HepG2 (cell line): Measurements from ENCODE around the gene XPR1.

Experiments used
- CTCF ChIP-seq: sonication (generic); formaldehyde crosslinking; IDR thresholded peaks from 2 replicates; pipeline ENCODE4 v1.5.0; 2020; ENCODE audit warnings: mild to moderate bottlenecking, missing genetic modification reagents, moderate library complexity
- EP300 ChIP-seq, 3 experiments: sonication (generic) in 1 of 3; formaldehyde crosslinking in 1 of 3; IDR thresholded peaks; 2 replicates each; pipeline versions ENCODE4 v1.5.1 to v1.6.1; 2011 to 2020; ENCODE audit warnings: low read depth in 2 of 3, low read length in 2 of 3, borderline replicate concordance in 1 of 3, improper control_type of control experiment in 1 of 3, mild to moderate bottlenecking in 1 of 3, missing genetic modification reagents in 1 of 3, moderate library complexity in 1 of 3
- FOSL1 ChIP-seq: sonication (generic); formaldehyde crosslinking; IDR thresholded peaks from 2 replicates; pipeline ENCODE4 v1.9.0; 2021; ENCODE audit warnings: missing genetic modification reagents, borderline replicate concordance
- ISX ChIP-seq: sonication (generic); formaldehyde crosslinking; conservative IDR thresholded peaks from 2 replicates; pipeline ENCODE4 v1.5.0; 2020; ENCODE audit warnings: missing genetic modification reagents
- POLR2A ChIP-seq, 2 experiments: IDR thresholded peaks; 2 replicates each; pipeline ENCODE4 v1.6.1; 2011; ENCODE audit warnings: low read depth in 2 of 2, low read length in 2 of 2, mild to moderate bottlenecking in 1 of 2, moderate library complexity in 1 of 2; ENCODE audit not compliant: insufficient read depth in 1 of 2
- SRSF1 ChIP-seq: fragments of 200-400 bp; formaldehyde crosslinking; optimal IDR thresholded peaks from 2 replicates; pipeline ENCODE3; 2017; ENCODE audit warnings: mild to moderate bottlenecking, low read depth, low read length, moderate library complexity
- USF2 ChIP-seq, 2 experiments: sonication (generic) in 1 of 2; formaldehyde crosslinking in 1 of 2; IDR thresholded peaks; 2 replicates each; pipeline versions ENCODE4 v1.5.1 to v1.6.1; 2011 to 2020; ENCODE audit warnings: borderline replicate concordance in 1 of 2, low read depth in 1 of 2, low read length in 1 of 2, mild to moderate bottlenecking in 1 of 2, missing genetic modification reagents in 1 of 2, moderate library complexity in 1 of 2
- YY1 ChIP-seq: IDR thresholded peaks from 2 replicates; pipeline ENCODE4 v1.6.1; 2011; ENCODE audit warnings: low read length, low read depth, moderate library complexity, mild to moderate bottlenecking; ENCODE audit not compliant: insufficient read depth, insufficient replicate concordance
- ZBED4 ChIP-seq: sonication (generic); formaldehyde crosslinking; IDR thresholded peaks from 2 replicates; pipeline ENCODE4 v1.4.0; 2020; ENCODE audit warnings: missing genetic modification reagents, borderline replicate concordance
- ZFP41 ChIP-seq: sonication (generic); formaldehyde crosslinking; IDR thresholded peaks from 2 replicates; pipeline ENCODE4 v1.4.0; 2020; ENCODE audit warnings: mild to moderate bottlenecking, missing genetic modification reagents, borderline replicate concordance
- ZNF180 ChIP-seq: sonication (generic); formaldehyde crosslinking; IDR thresholded peaks from 2 replicates; pipeline ENCODE4 v1.4.0; 2020; ENCODE audit warnings: low read depth, missing genetic modification reagents, borderline replicate concordance
- ZNF800 ChIP-seq: sonication (generic); formaldehyde crosslinking; IDR thresholded peaks from 2 replicates; pipeline ENCODE4 v1.4.0; 2020; ENCODE audit warnings: missing genetic modification reagents

GRCh38 chr1:180646093-180646492, 14.3 kb downstream of the XPR1 start:
- TF ChIP-seq YY1 (no peak), USF2 (IDR thresholded peaks at IDR 0.05; ENCODE audit: low read depth, low read length) (no peak), USF2 (CRISPR knock-in tag; IDR thresholded peaks at IDR 0.05; ENCODE audit: borderline replicate concordance) (no peak), ZNF180 (CRISPR knock-in tag) (no peak), CTCF (CRISPR knock-in tag) (no peak), POLR2A (IDR thresholded peaks at IDR 0.05; ENCODE audit: insufficient read depth in 1 of 2, low read depth in 2 of 2, low read length in 2 of 2) (no peak), SRSF1 (no peak), ZBED4 (CRISPR knock-in tag) (no peak), ZNF800 (CRISPR knock-in tag) (no peak), ISX (no peak), FOSL1 (CRISPR knock-in tag) (no peak), EP300 (IDR thresholded peaks at IDR 0.05; ENCODE audit: low read depth in 2 of 2, low read length in 2 of 2) (no peak), EP300 (CRISPR knock-in tag; IDR thresholded peaks at IDR 0.05; ENCODE audit: borderline replicate concordance) (no peak), ZFP41 (no peak)
